NOMO-1 treated with dmso at 0.1 percent for 144 hours (cell line): ENCODE measurements around the gene CBX5.
"Not testable (repeated sequence)": the region's sequence is repeated elsewhere in the genome, so short reads cannot be mapped to it uniquely, and the experiment has no call there.

Source experiments
- DNase-seq: peaks from one replicate; lab custom pipeline; 2025; ENCODE audit not compliant: unreplicated experiment; lab: John Stamatoyannopoulos, UW

Gene CBX5

DNA sequence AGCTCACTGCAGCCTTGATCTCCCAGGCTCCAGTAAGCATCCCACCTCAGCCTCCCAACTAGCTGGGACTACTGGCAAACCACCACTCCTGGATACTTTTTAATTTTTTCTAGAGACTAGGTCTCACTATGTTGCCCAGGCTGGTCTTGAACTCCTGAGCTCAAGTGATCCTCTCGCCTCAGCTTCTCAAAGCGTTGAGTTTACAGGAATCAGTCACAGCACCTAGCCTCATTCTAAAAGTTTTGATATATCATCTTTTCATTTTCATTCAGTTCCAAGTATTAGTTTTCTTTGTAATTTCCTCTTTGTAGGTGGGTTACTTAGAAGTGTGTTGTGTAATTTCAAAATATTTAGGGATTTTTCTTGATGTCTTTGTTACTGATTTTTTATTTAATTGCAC is 9.6 kb downstream of the CBX5 start:
- no peak for DNase-seq

DNA sequence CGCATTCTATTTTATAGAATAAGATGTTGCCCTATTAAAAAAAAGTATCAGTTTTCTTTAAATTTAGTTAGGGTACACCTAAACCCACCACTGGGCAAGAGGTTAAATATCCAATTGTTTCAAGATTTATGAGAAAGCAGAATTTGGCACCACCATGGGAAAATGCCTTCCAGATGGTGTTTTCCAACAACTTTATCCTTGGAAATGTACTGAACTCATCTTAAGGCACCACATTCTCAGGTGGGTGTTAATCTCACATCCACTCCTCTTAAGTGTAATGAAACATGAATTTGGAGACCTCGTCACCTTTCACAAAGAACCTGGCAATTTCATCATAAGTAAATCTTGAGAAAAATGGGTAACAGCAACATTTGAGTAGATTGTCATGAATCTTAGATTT is 13.1 kb downstream of the CBX5 start:
- no peak for DNase-seq

DNA sequence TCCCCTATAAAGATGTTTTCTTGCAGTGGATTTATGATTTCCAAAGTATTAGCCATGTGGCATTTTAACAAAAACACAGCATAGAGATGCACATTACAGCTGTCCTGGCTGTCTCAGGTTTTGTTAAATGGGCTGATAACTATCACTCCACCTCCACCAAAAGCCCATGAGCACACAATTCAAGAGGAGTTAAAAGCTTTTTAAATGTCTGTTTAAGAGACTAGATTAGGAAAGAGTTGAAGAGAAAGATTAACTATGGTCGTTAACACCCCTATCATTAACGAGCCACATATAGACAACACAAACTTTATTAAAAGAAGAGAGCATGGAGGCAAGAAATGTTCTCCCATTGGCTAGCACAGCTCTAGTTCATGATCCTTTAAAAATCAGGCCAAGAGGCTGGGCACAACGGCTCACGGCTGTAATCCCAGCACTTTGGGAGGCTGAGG is 14.5 kb downstream of the CBX5 start:
- no peak for DNase-seq

DNA sequence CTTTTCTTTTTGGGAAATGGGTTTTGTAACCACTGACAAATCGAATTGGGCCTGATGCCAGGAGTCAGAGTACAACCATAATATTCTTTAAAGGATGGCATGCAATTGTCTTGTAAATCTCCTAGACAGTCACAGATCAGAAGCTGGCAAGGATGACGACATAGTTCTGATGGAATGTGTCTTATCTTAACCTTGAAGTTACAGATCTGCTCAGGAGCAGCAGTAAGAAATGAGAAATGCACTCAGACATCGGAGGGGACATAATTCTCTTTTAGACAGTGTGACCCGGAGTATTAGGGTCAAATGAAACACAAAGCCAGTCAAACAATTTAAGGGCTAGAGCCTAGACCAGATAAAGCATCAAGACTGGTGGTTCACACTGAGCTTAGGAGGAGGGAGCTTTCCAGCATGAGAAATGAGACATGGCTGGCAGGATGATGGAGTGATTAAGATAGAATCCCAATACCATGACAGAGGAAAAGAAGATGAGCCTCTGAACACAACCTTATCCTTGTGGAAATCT is 17.5 kb downstream of the CBX5 start:
- DNase-seq: no peak

DNA sequence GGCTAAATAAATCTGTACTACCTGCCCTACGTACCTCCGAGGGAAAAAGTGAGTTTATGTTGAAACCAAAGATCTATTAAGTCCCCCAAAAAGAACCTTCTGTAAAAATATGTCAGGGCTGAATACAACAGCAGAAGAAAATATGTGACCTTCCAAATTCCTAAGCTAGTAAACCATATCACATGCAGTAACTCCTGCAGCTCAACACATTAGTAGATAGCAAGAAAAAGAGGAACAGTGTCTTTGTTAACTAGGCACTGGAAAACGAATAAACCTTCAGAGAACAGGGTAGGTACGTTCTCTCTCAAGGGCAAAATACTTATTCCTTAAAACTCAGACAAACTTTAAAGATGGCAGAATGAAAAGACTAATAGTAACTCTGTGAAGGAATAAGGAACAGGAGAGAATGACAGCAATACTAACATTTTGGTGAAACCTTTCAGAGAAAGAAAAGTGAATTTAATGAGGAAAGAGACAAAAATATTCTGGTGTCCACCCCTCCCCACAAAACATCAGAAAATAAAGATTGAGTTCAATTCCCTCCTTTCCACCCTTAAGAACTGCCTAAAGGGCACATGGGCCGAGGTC is 18.0 kb downstream of the CBX5 start:
- DNase-seq: no peak

DNA sequence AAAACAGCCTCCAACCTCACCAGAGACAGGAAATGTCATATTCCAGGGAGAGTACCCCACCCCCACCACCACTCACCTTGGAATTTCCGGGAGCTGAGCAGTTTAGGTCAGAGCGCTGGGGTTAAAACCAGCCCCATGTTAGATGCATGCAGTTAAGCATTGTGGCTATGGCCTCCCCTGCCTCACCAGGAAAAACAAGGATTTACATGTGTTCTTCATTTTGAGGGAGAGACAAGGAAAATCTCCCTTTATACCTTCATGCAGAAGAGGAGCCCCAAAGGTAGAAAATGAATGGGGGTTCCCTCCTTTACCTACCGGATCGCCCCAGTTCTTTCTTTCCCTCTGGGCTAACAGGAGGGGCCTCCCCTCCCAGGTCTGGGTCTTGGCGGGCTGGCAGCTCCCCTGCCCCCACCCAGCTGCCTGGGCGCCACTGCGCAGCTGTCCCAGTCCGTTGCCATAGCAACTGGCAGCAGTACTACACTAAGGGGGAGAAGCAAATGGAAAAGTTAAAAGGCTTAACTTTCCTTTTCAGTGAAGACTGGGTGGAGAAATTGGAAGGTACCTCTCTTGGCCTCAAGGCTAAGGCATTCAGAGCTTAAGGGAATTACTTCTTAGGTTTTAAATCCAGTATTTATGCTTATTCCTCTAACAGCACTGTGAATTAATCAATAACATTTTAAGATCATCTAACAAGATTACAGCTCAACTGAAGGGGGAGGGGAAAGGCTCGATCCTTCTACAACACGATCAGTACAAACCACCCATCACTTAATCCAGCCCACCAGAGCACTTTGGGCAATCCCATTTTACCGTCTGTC is 20.5 kb downstream of the CBX5 start:
- no peak for DNase-seq

DNA sequence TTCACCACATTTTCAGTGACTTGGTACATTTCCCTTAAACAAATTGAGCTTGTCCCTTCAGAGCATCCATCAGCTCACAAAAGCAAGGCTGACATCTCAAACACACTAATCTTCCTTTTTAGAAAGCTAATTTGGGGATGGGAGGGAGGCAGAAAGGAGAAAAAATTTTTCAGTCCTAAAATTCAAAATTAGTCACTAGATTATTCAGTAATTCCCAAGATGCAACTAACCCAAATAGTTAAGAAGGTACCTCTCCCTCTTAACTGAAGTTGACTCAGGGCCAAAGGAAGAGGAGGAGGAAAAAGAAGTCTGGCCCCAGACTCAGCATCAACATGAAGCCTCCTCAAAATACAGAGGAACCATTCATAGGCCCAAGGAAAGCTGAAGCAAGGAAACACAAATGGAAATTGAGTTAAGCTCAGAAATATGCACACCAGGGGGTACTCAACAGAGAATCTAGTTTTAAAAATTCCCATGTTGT is 21.7 kb downstream of the CBX5 start:
- DNase-seq: no peak

DNA sequence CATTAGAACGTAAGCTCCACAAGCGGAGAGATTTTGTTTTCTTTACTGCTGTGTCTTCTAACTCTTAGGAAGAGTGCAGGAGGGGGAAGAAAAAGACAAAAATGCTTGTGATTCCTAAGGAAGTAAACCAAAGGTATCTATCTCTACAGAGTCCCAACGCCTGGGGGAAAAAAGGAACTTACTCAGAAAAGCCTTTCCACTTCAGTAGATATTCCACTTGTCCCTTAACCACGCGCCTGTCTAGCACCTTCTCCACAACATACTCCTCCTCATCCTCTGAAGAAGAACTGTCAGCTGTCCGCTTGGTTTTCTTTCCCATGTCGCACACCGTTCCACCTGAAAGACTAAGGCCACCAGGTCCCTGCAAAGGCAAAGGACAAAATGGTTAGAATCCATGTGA is 22.6 kb downstream of the CBX5 start:
- no peak for DNase-seq

DNA sequence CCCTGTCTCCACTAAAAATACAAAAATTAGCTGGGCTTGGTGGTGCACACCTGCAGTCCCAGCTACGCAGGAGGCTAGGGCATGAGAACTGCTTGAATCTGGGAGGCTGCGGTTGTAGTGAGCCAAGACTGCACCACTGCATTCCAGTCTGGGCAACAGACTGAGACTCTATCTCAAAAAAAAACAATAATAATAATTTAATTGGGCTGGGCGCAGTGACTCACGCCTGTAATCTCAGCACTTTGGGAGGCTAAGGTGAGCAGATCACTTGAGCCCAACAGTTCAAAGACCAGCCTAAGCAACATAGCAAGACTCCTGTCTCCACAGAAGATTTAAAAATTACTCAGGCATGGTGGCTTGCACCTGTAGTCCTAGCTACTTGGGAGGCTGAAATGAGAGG is 26.7 kb downstream of the CBX5 start:
- DNase-seq: no peak

DNA sequence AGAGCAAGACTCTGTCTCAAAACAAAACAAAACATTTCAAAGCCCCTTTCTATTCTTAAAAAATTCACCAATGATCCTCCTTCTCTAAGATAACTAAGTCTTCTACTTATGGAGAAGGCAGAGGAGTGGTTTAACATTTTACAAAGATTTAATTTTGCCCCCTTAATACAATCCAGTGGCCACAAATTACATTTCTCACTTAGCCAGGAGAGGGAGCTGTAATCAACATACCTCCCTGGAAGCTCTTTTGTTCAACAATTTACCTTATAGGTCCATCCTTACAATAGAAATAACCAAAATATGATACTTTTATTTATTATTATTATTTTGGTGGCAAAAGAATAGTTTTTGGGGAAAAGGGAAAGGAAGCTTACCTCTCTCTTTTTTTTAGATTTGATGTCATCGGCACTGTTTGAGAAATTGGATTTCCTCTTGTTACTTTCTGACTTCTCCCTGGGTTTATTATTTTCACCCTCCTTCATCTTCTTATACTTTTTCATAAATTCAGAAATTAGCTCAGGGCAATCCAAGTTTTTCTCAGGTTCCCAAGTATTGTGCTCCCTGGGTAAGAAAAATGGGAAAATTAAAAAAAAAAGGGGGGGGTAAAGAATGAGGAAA is 28.1 kb downstream of the CBX5 start:
- no peak for DNase-seq

DNA sequence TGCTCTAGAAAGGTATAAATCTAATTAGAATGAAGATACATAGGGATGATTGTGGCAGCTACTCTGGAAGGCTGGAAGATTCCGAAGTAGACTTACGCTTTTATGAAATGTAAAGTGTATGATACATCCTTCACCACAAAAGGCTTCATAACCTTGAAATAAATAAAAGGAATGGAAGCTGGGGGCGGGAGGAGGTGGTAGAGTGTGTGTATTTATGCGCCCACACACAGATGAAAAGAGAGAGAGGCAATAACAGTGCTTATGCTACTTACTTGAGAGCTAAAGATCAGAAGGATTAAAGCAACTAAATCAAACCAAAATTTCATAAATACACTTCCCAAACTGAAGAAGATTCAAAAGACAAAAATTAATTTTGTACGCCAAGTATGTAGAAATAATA is 30.4 kb downstream of the CBX5 start:
- no peak for DNase-seq

DNA sequence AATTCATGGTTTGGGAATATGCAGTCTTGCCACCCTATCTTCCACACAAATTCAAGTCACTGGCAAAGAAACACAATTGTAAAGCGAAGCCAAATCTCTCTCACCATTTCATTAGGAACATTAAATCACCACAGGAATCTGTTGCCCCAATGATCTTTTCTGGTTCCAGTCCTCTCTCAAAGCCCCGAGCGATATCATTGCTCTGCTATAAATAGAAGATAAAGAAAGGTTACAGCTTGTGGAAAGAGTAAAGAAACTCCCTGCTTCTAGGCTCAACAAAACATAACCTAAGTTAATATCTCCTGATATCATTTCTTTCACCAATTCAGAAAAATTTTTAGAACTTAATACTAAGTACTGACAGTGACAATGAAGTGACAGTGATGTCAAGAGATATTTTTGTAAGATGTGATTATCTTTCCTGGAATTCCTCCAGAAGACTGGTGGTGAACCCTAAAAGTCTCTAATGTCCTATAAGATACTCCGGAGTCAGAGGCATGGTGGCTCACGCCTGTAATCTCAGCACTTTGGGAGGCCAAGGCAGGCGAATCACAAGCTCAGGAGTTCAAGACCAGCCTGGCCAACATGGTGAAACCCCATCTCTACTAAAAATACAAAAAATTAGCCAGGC is 33.8 kb downstream of the CBX5 start:
- no peak for DNase-seq

DNA sequence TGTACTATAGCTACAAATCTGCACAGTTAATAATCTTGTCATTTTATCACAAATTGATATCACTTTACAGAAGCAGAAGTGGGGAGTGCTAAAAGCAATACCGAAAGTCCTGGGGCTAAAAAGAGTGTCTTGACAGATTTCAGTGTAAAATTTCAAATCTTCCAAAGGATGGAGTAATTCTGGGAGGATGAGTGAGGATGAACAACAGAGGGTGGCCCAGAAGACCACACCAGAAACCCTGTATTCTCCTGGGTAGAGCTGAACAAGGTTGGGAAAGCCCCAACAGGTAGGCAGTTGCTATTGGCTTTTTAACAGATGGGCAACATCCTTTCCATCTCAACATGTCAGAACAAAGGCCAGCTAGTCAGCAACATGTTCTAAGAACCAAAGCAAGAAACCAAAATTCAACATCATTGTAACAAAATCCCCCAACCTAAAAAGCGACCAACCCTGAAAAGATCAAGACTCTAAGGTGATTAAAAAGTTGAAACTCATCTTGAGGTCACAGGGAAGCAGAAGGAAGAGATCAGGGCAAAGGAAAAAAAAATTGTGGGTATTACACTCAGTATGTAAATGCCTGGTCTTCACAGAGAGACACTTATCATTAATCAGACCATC is 38.8 kb downstream of the CBX5 start:
- DNase-seq: no peak

DNA sequence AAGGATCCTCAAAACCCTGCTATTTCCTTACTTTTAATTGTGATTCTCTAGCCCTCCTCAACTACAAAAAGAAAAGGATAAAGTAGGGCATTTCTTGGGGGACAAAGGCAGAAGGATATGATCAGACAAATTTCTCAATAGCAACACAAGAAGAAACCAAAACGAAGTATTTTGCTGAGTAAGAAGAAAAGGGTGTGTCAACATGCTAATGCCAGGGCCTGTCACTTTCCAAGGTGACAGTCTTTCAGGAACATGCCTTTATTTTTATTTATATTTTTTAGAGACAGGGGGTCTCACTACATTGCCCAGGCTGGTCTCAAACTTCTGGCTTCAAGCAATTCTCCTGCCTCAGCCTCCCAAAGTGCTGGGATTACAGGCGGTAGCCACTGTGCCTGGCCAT is 39.8 kb downstream of the CBX5 start:
- no peak for DNase-seq

DNA sequence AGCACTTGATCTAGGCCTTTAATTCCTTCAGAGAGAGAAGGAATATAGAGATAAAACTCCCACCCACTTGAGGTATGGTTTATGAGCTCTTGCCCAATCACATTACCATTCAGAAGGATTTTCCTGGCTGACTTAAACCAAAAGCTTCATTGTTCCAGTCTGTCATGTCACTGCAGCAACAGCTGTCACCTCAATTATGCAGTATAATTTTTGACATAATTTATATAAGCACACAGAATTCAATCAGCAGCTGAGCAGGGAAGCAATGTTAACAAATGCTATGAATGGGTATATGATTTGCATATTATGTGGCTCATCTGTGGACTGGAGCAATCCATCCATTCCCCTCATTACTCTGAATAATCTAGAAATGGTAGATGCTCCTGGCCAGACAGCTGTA is 40.3 kb downstream of the CBX5 start:
- DNase-seq: no peak

DNA sequence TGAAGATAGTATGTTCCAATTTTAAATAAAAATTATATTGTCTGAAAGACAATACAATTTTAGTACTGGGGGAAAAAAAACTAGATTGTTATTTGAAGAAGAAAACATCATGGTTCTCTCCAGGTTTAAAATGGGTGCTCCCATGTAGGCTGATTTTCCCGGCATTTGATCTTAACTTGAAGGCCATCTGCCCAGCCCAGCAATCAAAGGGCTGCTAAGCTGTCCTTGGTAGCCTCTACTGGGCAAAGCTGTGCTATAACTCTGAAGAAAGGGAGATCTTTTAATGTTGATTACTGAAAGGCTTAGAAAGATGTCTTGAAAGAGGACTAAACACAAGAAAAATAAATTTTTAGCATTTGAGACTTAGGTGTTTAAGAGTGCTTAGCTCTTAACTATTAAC is 41.4 kb downstream of the CBX5 start:
- DNase-seq: no peak

DNA sequence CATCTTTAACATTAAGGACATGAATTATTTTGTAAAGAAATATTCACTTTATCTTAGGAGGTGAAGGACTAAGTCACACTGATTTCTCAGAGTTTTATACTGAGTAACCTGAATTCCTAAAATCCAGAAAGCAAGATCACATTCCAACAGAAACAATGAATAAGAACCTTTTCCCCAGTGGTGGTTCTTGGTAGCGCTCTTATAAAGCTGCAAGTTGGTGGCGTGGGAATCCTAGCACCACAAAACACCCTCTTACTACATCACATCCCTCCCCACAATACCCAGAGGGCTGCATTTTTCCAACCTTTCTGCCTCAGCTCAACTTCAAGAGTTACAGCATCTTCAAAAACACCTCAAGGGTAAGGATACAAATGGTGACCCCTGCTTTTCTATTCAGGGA is 47.1 kb downstream of the CBX5 start:
- no peak for DNase-seq

DNA sequence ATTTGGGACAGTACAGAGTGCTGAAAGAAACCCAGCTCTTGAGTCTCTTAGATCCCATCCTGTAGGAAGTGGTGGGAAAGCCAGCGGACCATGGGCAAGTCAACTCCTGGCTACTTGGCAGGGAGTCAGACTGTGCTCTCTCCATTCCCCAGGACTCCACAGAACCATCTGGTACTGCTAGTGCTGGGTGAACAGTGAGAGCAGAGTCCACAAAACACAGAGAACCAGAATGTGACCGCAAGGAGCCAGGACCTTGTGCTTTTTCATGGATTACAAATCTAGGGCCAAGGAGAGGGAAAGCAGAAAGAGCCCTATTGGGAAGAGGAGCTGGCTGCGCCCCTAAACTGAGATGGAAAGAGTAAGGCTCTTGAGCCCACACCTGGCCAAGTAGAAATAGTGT is 48.7 kb downstream of the CBX5 start:
- DNase-seq: not testable (repeated sequence)

DNA sequence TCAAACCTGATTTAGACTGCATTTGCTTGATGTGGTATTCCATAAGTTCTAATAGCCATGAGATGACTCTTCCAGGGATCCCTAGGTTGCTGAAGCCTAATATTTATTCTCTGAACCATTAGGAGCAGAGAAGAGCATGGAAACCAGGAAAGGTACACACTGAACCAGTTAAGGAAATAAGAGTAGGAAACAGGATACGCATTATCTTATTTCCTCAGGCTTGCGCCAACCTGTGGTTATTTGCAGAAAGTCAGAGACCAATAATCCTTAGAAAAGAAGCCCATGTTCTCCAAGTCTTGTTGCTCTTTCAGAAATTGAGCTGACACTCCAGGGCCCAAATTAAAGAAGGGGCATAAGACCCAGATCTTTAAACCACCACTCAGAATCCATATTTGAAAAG is 49.4 kb downstream of the CBX5 start:
- DNase-seq: no peak

DNA sequence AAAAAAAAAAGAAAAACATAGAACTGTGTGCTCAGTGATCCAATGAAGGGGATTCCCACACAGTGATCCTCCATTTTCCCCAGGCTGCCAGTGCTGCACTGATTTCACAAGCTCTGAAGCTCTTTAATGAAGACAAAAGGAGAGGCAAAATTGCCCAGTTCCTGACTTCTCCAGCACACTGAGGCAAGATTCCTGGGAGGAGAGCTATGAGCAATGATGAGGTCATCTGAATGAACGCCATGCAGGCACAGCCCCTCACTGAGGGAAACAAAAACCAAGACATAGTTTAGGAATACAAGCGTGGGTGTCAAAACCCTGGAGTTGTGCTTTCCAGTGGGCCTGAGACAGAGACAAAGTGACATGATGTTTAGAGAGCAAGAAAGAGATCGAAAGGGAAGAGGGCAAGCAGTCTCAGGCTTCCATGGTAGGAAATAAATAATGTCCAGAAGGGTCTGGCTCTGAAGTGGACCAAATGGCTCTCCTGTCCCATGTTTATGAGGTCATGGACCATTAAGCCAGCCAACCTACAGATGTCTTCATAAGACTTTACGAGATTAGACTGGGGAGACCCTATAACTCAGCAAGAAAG is 50.2 kb downstream of the CBX5 start:
- no peak for DNase-seq

DNA sequence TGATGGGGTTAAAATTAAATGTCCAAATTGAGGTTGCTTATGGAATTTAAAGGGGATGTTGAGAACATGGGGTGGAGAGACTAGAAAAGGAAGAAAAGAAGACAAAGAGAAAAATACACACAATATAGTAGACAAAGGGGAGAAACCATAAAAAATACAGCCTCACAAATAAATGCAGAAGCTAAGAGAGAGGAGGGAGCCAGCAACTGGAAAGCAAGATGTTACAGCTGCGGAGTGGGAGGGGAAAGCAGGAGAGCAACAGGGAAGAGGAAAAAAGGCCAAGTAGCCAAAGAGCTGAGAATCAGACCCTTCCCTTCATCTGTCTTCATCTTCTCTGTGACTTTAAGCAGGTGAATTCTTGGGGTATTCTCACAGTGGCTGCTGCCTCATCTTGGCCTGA is 51.5 kb downstream of the CBX5 start:
- no peak for DNase-seq
